ENCODE results near the gene MED13.

The MED13 gene

GRCh38 chr17:62065611-62066468 is 762 bp upstream of the MED13 start:
- TF ChIP-seq CTCF (IDR thresholded peaks at IDR 0.05; ENCODE audit: low read depth, low read length): peak; percentile 83
- H3K4me3 ChIP-seq (ENCODE audit: low read depth, low read length): peak overlapping the region; percentile 98

- H3K4me3 ChIP-seq (ENCODE audit: low read depth, low read length): peak overlapping the region; percentile 98
- no peak for TF ChIP-seq CTCF (IDR thresholded peaks at IDR 0.05; ENCODE audit: low read depth, low read length)
Observed at GRCh38 chr17:62064029-62064790, 868 bp downstream of the MED13 start.

GRCh38 chr17:62062944-62063343 is 2.1 kb downstream of the MED13 start:
- no peak for TF ChIP-seq CTCF (IDR thresholded peaks at IDR 0.05; ENCODE audit: low read depth, low read length)
- H3K4me3 ChIP-seq (ENCODE audit: low read depth, low read length): peak overlapping the region; percentile 98

GRCh38 chr17:62062302-62062701 is 2.8 kb downstream of the MED13 start:
- no peak for TF ChIP-seq CTCF (IDR thresholded peaks at IDR 0.05; ENCODE audit: low read depth, low read length)
- H3K4me3 ChIP-seq (ENCODE audit: low read depth, low read length): peak overlapping the region; percentile 98

- no peak for TF ChIP-seq CTCF (IDR thresholded peaks at IDR 0.05; ENCODE audit: low read depth, low read length)
- H3K4me3 ChIP-seq (ENCODE audit: low read depth, low read length): no peak overlapping the region
Observed at GRCh38 chr17:62059414-62059813, 5.7 kb downstream of the MED13 start.

- no peak for TF ChIP-seq CTCF (IDR thresholded peaks at IDR 0.05; ENCODE audit: low read depth, low read length)
- H3K4me3 ChIP-seq (ENCODE audit: low read depth, low read length): no peak overlapping the region
Observed at GRCh38 chr17:62058611-62059010, 6.5 kb downstream of the MED13 start.

- no peak for TF ChIP-seq CTCF (IDR thresholded peaks at IDR 0.05; ENCODE audit: low read depth, low read length)
- H3K4me3 ChIP-seq (ENCODE audit: low read depth, low read length): no peak overlapping the region
Observed at GRCh38 chr17:62057696-62058095, 7.4 kb downstream of the MED13 start.

All from WI38 (cell line).